GM15510 (cell line): ENCODE measurements around the gene WLS.

Experiments used
- POLR2A ChIP-seq: IDR thresholded peaks from 3 replicates; pipeline ENCODE4 v1.6.1; 2011; ENCODE audit warnings: borderline replicate concordance; ENCODE audit not compliant: insufficient read length; ENCODE audit errors: extremely low read depth

Gene WLS

GRCh38 chr1:68120136-68120791 lies 112.1 kb downstream of the WLS start:
- TF ChIP-seq POLR2A: no peak

GRCh38 chr1:68119445-68119844 lies 112.9 kb downstream of the WLS start:
- TF ChIP-seq POLR2A: no peak

- no peak for TF ChIP-seq POLR2A
Measured at GRCh38 chr1:68117416-68117815, 114.9 kb downstream of the WLS start.

GRCh38 chr1:68116643-68117235 lies 115.6 kb downstream of the WLS start:
- TF ChIP-seq POLR2A: no peak

GRCh38 chr1:68115308-68115707 lies 117.0 kb downstream of the WLS start:
- no peak for TF ChIP-seq POLR2A

- TF ChIP-seq POLR2A: no peak
Measured at GRCh38 chr1:68113966-68114365, 118.4 kb downstream of the WLS start.

- no peak for TF ChIP-seq POLR2A
Measured at GRCh38 chr1:68112835-68113243, 119.5 kb downstream of the WLS start.

- TF ChIP-seq POLR2A: no peak
Measured at GRCh38 chr1:68111519-68112436, 120.5 kb downstream of the WLS start.

- no peak for TF ChIP-seq POLR2A
Measured at GRCh38 chr1:68107771-68108170, 124.6 kb downstream of the WLS start.

GRCh38 chr1:68103884-68104554 lies 128.3 kb downstream of the WLS start:
- TF ChIP-seq POLR2A: no peak

- TF ChIP-seq POLR2A: no peak
Measured at GRCh38 chr1:68103011-68103545, 129.2 kb downstream of the WLS start.

- TF ChIP-seq POLR2A: no peak
Measured at GRCh38 chr1:68101829-68102228, 130.5 kb downstream of the WLS start.

GRCh38 chr1:68100571-68100970 lies 131.8 kb downstream of the WLS start:
- TF ChIP-seq POLR2A: no peak

- TF ChIP-seq POLR2A: no peak
Measured at GRCh38 chr1:68093737-68094136, 138.6 kb downstream of the WLS start.

GRCh38 chr1:68087184-68087583 lies 145.1 kb downstream of the WLS start:
- TF ChIP-seq POLR2A: no peak

- no peak for TF ChIP-seq POLR2A
Measured at GRCh38 chr1:68085752-68086151, 146.6 kb downstream of the WLS start.

- TF ChIP-seq POLR2A: no peak
Measured at GRCh38 chr1:68083686-68084085, 148.6 kb downstream of the WLS start.
